NT2/D1 (cell line): Measurements from ENCODE around the gene DCDC1.

ENCODE experiments used
- DNase-seq: peaks from one replicate; pipeline ENCODE4 v3.0.0-alpha.2; 2011; ENCODE audit warnings: low read depth, low spot score
- H3K27me3 ChIP-seq: 2 replicates; pipeline ENCODE4 v1.6.0; 2011; ENCODE audit warnings: mild to moderate bottlenecking; ENCODE audit not compliant: insufficient read length, insufficient read depth
- H3K36me3 ChIP-seq: 2 replicates; pipeline ENCODE4 v1.6.1; 2011; ENCODE audit warnings: mild to moderate bottlenecking, low read length, mixed read lengths; ENCODE audit not compliant: insufficient read depth, insufficient read length
- H3K4me1 ChIP-seq: 2 replicates; pipeline ENCODE4 v1.5.1; 2011; ENCODE audit not compliant: insufficient read depth, insufficient read length
- H3K4me3 ChIP-seq: 2 replicates; pipeline ENCODE4 v1.5.1; 2011; ENCODE audit warnings: low read depth; ENCODE audit not compliant: insufficient read length
- H3K9ac ChIP-seq: 2 replicates; pipeline ENCODE4 v1.6.0; 2011; ENCODE audit warnings: low read depth; ENCODE audit not compliant: insufficient read length
- H3K9me3 ChIP-seq: 2 replicates; pipeline ENCODE4 v1.5.1; 2011; ENCODE audit warnings: mild to moderate bottlenecking, low read length; ENCODE audit not compliant: insufficient read depth
- SUZ12 ChIP-seq: IDR thresholded peaks from 2 replicates; pipeline ENCODE4 v1.6.1; 2011; ENCODE audit not compliant: insufficient read length, insufficient read depth; ENCODE audit errors: extremely low read depth
- YY1 ChIP-seq: IDR thresholded peaks from 2 replicates; pipeline ENCODE4 v1.6.1; 2011; ENCODE audit not compliant: insufficient read length, insufficient read depth
- ZNF274 ChIP-seq: IDR thresholded peaks from 2 replicates; pipeline ENCODE4 v1.6.1; 2011; ENCODE audit warnings: mild to moderate bottlenecking, low read depth, low read length

DCDC1 gene

GRCh38 chr11:30832831-30833230, 536.7 kb downstream of the DCDC1 start:
- H3K4me1 ChIP-seq: no peaks in the 10 kb centered on the region
- no peaks in the 10 kb centered on the region for H3K27me3 ChIP-seq
- no peaks in the 10 kb centered on the region for H3K9me3 ChIP-seq
- no peak for DNase-seq
- H3K9ac ChIP-seq: no peak overlapping the region
- TF ChIP-seq YY1 (no peak), SUZ12 (no peak), ZNF274 (no peak)
- no peak overlapping the region for H3K4me3 ChIP-seq
- H3K36me3 ChIP-seq: no peaks in the 10 kb centered on the region

- Histone ChIP-seq H3K4me1 (no peaks in the 10 kb centered on the region), H3K4me3 (no peak overlapping the region), H3K27me3 (no peaks in the 10 kb centered on the region), H3K9me3 (no peaks in the 10 kb centered on the region), H3K9ac (no peak overlapping the region), H3K36me3 (no peaks in the 10 kb centered on the region)
- no peak for DNase-seq
- no peak for TF ChIP-seq ZNF274
- no peak for TF ChIP-seq SUZ12
- TF ChIP-seq YY1: no peak
Measured at GRCh38 chr11:30830681-30831080, 538.9 kb downstream of the DCDC1 start.

GRCh38 chr11:30826911-30827310, 542.6 kb downstream of the DCDC1 start:
- TF ChIP-seq ZNF274 (no peak), SUZ12 (no peak), YY1 (no peak)
- Histone ChIP-seq H3K36me3 (no peaks in the 10 kb centered on the region), H3K4me1 (no peaks in the 10 kb centered on the region), H3K9ac (no peak overlapping the region), H3K4me3 (no peak overlapping the region), H3K27me3 (no peaks in the 10 kb centered on the region), H3K9me3 (no peaks in the 10 kb centered on the region)
- DNase-seq: no peak

DNA sequence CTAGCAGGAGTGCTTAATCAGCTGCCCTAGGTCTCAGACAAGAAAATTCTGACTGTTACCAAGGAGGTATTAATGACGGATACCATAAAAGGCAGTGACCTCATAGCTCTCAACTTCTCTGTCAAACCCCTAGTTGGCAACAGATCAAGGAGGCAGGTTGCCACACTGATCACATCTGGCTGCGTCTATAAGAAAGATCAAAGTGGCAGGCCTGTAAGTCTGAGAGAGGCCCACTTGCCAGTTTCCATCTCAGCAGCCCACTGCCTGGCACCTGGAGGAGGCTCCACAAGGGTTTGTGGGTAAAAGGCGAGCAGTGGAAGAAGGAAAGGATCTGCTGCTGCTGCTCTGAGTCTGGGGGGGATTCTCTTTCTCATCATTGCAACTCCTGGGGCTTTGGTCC, 543.8 kb downstream of the DCDC1 start:
- H3K27me3 ChIP-seq: no peaks in the 10 kb centered on the region
- no peak for DNase-seq
- H3K9me3 ChIP-seq: no peaks in the 10 kb centered on the region
- no peaks in the 10 kb centered on the region for H3K36me3 ChIP-seq
- TF ChIP-seq YY1 (no peak), SUZ12 (no peak), ZNF274 (no peak)
- no peak overlapping the region for H3K9ac ChIP-seq
- H3K4me1 ChIP-seq: no peaks in the 10 kb centered on the region
- no peak overlapping the region for H3K4me3 ChIP-seq

DNA sequence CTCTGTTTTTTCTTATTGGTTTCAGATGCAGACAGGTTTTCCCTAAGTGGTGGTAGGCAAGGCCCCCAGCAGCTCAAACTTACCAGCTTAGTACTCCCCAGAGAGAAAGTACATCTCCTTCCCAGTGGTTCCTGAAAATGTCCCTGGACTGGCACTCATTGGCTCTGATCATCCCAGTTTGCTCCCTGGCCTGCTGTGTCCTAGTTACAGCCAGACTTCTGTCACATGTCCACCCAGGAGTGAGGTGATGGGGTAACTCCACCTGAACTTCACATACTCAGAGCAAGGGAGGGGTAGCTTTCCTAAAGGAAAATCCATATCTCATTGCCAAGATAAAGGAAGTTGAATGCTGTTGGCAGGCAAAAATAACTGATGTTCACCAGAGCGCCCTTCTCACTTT, 546.4 kb downstream of the DCDC1 start:
- Histone ChIP-seq H3K4me1 (no peaks in the 10 kb centered on the region), H3K27me3 (no peaks in the 10 kb centered on the region), H3K9ac (no peak overlapping the region), H3K4me3 (no peak overlapping the region), H3K36me3 (no peaks in the 10 kb centered on the region), H3K9me3 (no peaks in the 10 kb centered on the region)
- no peak for DNase-seq
- TF ChIP-seq ZNF274 (no peak), YY1 (no peak), SUZ12 (no peak)

DNA sequence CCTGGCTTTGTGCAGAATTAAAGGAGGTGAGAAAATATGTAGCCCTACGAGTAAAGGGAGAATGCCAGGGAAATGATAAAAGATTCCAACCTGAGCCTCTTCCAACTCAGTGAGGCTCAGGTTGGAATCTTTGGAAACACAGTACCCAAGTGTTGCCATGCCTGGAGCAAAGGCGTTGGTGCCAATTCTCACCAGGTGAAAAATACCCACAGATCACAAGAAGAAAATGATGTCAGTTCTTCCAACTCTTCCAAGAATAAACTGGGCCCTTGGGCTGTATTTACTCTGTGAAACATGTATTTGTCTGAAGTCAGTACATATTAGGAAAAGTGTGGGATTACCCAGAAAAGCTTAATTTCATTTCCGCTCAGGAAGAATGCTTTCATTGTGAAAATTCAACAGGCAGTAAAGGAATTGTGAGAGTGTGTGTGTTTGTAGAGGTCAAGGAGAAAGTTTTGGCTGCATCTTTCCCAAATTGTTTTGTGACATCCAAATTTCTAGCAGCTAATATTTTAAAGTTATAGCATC, 548.0 kb downstream of the DCDC1 start:
- Histone ChIP-seq H3K27me3 (no peaks in the 10 kb centered on the region), H3K9me3 (no peaks in the 10 kb centered on the region), H3K36me3 (no peaks in the 10 kb centered on the region), H3K4me1 (no peaks in the 10 kb centered on the region), H3K4me3 (no peak overlapping the region), H3K9ac (no peak overlapping the region)
- DNase-seq: no peak
- no peak for TF ChIP-seq YY1
- TF ChIP-seq ZNF274: no peak
- TF ChIP-seq SUZ12: no peak

DNA sequence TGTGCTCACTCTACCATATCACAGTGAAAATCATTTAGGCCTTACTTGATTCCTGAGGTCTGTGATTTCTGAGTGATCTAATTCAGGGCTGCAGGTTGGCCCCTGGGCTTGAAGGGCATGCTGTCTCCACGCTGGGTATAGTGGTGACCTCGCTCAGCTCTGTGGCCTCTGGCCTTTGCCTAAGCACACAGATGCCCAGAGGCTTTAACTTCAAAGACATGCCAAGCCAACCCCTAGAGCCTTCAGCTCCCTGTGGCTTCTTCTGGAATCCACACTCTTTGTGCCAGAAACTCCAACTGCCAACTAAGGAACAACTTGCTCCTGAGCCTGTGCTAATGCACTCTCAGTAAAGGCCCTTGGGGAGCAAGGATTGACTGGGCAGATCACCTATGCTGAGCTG, 550.8 kb downstream of the DCDC1 start:
- TF ChIP-seq ZNF274 (no peak), YY1 (no peak), SUZ12 (no peak)
- Histone ChIP-seq H3K9ac (no peak overlapping the region), H3K27me3 (no peaks in the 10 kb centered on the region), H3K36me3 (no peaks in the 10 kb centered on the region), H3K4me1 (no peaks in the 10 kb centered on the region), H3K4me3 (no peak overlapping the region), H3K9me3 (no peaks in the 10 kb centered on the region)
- no peak for DNase-seq
